Activated T-cell treated with anti-CD3 and anti-CD28 coated beads for 24 hours (primary cell): Measurements from ENCODE around the gene FOXO6.

Experiments used
- DNase-seq: peaks from one replicate; pipeline ENCODE4 v3.0.0-alpha.2; 2020; ENCODE audit warnings: low read depth

The FOXO6 gene

DNA sequence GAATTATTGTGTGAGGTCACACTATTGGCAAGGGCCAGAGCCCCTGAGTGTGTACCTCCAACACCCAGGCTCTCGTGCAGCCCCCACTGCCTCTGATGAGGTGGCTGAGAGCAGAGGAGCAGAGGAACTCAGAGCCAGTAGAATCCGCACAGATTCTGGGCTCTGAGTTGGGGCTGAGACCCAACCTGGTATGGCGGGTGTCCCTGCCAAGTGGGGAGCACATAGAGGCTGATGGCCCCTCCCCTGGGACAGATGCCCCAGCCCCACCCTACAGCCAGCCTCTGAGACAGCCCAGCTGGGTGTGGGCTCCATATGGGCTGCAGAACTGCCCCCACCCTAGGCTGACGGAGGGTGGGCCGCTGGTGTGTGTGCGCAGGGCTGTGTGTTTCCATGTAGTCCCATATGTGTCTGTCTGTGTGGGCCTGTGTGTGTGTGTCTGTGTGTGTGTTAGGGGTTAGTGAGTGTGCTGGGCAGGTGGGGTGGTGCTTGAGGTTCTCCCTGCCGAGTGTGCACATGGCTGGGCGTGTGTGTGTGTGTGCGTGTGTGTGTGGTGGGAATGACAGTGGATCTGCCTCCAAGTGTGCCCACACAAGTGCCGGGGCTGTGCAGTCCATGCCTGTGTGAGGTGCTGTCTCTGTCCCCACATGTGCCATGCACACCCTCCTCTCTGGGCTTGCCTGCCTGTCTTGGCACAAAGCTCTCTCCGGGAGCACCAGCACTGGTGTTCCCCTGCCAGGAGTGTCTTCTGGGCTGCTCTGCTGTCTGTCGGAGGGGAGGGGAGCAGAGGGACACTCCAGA lies 24.4 kb downstream of the FOXO6 start:
- DNase-seq = no peak

GRCh38 chr1:41386196-41386663 lies 25.0 kb downstream of the FOXO6 start:
- no peak for DNase-seq

DNA sequence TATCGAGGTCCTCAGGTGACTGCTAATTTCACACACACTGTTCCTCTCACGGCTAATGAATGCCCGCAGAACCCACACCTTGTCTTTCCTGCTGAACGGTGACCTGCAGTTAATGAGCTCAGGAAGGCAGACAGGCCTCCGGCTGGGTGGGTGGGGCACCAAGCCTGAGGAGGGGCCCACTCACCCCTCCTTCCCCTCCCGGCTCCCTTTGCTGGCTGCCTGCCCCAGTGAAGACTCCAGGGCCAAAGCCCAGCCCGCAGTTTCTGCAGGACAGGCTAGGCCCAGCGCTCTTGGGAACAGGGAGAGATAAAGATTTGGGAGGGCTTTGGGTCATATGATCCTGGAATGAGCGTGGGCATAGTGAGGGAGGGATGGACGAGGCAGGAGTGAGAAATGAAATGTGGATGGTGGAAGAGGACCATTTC lies 26.4 kb downstream of the FOXO6 start:
- DNase-seq = no peak

- no peak for DNase-seq
Observed at GRCh38 chr1:41388510-41388909, 27.3 kb downstream of the FOXO6 start.

GRCh38 chr1:41389009-41389408 lies 27.8 kb downstream of the FOXO6 start:
- DNase-seq = no peak

DNA sequence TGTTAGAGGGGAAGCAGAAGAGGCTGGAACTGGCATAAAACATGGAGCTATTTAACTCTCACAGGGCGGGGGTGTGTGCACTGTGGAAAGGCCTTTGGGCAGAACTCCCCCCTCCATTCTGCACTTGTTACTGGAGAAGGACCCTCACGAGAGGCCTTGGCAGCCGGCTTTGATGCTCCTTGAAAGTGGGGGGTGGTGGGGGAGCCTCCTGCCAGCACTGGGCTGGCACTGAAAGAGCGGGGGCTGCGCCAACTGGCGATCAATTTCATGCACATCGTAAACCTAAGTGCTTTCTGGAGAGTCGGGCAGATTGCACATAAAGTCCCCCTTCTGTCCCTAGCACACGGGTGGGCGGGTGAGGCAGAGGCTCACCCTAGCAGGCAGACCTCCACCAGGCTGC lies 28.9 kb downstream of the FOXO6 start:
- DNase-seq = no peak

GRCh38 chr1:41390573-41390972 lies 29.3 kb downstream of the FOXO6 start:
- DNase-seq = no peak

DNA sequence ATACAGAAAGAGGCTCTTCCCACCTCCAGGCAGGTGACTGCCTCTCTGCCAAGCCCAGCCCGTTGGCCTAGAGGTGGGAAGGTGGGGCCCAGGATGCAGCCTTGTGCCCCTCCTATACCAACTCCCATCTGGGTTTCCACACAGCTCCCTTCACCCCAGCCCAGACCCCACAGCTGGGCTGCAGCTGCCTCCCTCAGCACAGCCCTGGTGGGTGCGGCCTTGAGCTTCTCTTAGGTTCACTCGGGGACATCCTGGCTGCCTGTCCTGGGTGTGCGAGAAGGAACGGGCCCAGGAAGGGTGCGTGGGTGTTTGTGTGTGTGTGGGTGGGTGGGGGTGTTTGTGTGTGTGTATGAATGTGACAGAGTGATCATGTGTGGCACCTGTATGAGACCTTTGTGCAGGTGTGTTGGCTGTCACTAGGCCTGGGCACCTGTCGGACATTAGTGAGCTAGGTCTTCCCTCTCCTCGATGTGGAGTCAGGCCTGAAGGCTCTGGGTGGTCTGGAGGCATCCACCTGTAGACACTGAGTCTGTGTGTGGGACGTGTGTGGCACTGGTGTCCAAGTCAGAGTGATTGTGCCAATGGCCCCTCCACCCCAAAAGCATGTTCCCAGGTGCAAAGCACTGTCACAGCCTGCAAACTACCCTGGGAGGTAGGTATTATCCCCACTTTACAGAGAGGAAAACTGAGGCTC lies 30.7 kb downstream of the FOXO6 start:
- no peak for DNase-seq

- no peak for DNase-seq
Observed at GRCh38 chr1:41392528-41392924, 31.3 kb downstream of the FOXO6 start.

GRCh38 chr1:41393716-41394368 lies 32.6 kb downstream of the FOXO6 start:
- no peak for DNase-seq

DNA sequence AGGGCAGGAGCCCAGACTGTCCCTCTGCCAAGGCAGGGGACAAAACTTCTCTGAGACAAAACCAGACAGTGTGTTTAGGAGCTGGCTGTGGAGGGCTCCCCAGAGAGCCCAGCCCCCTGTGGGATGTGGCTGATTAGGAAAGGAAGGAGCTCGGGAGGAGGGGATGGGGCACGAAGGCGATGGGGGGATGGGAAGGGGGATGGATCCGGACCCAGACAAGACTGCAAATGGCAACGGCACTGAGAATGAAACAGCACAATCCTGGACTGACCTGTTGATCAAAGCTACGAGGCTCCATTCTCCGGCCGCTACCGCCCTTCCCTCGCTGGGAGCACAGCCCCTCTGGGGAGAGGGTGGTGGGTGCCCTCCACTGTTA lies 33.1 kb downstream of the FOXO6 start:
- DNase-seq = no peak

- DNase-seq = no peak
Observed at GRCh38 chr1:41394959-41395956, 34.0 kb downstream of the FOXO6 start.

DNA sequence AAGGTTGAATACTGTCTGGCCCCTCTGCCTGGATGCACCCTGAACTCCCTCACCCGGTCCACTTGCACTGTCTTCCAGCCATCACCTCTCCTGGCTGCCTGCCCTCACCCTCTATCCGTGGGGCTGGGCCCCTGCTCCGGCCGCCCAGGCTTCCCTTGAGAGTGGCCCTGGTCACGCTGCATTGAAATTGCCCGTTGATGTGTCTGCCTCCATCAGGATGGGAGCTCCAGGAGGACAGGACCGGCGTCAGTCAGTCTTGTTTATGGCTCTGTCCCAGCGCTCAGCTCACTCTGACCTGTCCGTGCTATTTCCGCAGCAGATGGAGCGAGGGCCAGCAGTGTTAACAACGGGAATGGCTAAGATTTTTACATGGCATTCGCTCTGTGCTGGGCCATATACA lies 34.9 kb downstream of the FOXO6 start:
- DNase-seq = no peak

DNA sequence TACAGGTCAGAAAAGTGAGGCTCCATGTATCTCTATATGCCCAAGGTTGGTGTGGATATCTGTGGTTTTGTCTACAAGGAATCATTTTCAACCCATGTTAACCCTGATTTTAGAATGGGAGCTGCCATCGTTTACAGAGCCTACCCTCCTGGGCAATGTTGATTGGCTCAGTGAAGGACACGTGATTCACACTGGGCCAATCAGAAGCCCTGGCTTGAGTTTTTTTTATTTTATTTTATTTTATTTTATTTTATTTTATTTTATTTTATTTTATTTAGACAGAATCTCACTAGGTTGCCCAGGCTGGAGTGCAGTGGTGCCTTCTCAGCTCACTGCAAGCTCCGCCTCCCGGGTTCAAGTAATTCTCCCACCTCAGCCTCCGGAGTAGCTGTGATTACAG lies 35.8 kb downstream of the FOXO6 start:
- no peak for DNase-seq

- DNase-seq = no peak
Observed at GRCh38 chr1:41397753-41398330, 36.6 kb downstream of the FOXO6 start.

DNA sequence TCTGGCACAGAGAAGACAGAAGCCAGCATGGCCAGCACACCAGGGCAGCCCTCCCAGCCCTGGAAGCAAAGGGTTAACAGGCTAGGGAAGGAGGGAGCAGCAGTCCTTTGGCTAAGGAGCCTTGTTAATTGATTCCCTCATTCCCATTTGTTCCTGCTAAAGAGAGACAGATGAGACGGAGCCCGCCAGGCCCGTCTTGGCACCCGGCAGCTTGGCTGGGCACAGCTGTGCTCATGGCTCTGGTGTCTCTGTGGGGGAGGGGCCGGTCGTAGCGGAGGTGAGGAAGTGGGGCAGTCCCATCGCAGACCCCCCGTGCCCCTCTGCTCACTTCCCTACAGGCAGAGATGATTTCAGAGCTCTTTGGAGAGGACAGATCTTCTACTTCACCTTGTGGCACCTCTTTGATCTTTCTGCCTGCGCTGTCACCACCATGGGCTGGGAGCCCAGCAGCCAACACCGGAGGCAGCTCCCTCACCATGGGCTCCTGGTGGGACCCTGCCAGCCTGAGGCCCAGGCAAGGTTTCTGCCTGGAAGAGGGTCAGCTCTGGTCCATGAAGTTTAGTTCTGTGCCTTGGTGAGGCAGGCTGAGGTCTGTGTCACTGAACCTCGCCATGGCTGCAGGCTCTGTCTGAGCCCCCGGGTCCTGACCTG lies 38.0 kb downstream of the FOXO6 start:
- no peak for DNase-seq

- no peak for DNase-seq
Observed at GRCh38 chr1:41400225-41400624, 39.0 kb downstream of the FOXO6 start.

- DNase-seq = no peak
Observed at GRCh38 chr1:41401899-41402298, 40.7 kb downstream of the FOXO6 start.

GRCh38 chr1:41404308-41404761 lies 43.1 kb downstream of the FOXO6 start:
- DNase-seq = no peak

GRCh38 chr1:41407664-41408252 lies 46.5 kb downstream of the FOXO6 start:
- no peak for DNase-seq
